GM21447 (cell line): Measurements from ENCODE around the gene ARHGAP40.

Experiments used
- ATAC-seq: cut with Tn5 transposase; IDR thresholded peaks from one replicate; pipeline ENCODE4 v1.9.1; 2021; ENCODE audit not compliant: unreplicated experiment

The ARHGAP40 gene

DNA sequence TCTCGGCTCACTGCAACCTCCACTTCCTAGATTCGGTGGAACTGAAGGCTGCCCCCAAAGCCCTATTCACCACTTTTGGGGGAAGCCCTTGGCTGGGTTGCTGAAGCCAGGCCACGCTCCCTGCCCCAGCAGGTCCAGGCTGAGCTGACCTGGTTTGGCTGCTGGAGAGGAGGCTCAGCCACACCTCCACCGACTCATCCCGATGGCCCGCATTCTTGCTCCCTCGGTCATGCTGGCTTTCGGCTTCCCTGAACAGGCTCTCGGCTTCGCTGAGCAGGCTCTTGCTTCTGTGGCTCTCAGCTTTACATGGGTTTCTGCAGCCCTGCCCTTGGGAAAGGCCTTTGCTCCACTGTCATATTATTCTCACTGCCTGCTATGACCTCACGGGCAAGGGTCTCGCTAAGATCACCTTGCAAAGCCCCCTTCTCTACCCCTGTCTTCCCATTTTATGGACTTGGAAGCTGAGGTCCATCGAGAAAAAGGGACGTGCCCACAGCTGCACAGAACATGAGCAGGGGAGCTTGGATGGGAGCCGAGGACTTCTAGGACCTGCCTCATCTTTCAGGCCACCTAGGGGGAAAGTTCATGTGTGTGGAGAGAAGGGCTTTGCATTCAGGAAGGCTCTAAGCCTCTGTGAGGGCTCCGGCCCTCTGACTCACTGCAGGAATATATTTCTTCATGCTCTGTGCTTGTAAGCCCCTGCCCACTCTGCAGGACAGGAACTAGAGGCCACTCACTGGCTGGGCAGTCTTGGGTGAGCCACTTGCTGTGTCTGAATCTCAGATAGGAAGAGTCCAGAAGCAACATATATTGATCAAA is 15.6 kb downstream of the ARHGAP40 start:
- ATAC-seq = no peak

DNA sequence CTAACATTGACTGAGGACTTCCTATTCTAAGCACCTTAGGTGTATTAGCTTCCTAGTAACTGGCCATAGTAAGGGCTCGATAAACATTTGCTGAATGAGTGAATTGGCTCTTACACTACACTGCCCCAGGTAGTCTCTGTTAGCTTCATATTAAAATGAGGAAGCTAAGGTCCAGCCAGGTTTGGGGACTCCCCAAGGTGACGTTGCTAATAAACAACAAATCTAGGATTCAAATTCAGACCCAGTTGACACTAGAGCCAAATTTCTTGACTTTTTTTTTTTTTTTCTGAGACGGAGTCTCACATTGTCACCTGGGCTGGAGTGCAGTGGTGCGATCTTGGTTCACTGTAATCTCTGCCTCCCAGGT is 16.2 kb downstream of the ARHGAP40 start:
- no peak for ATAC-seq

DNA sequence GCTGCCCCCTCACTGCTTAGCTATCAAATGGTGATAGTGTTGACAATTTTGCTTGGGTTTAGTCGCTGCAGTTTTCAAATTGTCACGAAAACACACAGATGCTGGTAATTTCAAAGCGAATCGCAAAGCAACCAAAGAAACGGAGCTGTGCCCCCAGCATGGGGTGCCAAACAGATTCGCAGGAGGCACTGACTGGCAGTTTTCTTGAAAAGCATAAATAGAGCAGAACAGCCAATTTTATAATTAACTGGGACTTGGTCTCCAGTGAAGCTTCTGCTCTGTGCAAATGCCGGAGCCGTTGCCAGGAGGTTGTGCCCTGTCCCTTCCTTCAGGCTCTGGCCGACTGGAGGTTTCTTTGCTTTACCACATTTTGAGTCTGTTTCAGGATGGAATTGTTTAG is 18.8 kb downstream of the ARHGAP40 start:
- ATAC-seq = no peak

DNA sequence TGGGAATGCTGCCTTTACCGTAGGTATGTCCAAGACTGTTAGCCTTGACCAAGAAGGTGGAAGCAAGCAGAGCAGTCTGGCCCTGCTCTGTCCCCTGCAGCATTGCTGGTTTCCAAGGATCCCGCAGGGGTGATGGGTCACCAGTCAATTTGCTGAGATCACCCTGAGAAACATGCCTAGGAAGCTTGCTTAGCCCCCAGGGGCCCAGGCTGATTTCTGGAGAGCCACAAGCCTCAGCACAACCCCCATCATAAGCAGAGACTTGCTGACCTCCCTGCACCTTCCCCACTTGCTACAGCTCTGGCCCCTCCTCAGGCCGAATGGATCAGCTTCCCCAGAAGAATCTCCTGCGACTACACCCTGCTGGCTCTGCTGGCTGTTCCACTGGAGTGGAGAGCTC is 21.5 kb downstream of the ARHGAP40 start:
- ATAC-seq = no peak

DNA sequence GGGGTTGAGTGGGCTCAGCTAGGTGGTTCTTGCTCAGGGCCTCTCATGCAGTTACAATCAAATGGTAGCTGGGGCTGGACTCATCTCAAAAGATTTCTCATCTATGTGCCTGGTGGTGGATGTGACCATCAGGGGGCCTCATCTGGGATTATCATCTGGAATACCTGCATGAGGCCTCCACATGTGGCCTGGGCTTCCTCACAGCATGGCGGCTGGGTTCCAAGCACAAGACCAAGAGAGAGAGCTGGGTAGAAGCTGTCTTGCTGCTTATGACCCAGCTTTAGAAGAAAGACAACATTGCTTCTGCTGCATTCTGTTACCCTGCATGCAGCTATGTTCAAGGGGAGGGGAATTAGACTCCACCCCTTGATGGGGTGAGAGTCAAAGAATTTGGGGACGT is 22.5 kb downstream of the ARHGAP40 start:
- no peak for ATAC-seq

DNA sequence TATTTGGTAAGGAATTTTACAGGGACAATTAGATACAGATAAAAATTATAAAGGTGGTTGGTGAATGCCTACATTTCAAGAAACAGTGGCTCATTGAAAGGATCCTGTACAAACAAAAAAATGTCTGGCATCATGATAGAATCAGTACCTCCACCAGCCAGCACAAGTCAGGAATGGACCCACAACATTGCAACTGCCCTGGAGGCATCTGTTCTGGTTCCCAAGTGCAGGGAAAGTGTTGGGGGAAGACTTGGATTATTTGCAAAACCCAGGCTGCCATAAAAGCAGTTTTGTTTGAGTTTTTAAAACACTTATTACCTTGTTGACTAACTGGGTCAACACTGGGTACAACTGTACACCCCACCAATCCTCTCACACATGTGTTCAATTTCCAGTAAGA is 24.3 kb downstream of the ARHGAP40 start:
- no peak for ATAC-seq

DNA sequence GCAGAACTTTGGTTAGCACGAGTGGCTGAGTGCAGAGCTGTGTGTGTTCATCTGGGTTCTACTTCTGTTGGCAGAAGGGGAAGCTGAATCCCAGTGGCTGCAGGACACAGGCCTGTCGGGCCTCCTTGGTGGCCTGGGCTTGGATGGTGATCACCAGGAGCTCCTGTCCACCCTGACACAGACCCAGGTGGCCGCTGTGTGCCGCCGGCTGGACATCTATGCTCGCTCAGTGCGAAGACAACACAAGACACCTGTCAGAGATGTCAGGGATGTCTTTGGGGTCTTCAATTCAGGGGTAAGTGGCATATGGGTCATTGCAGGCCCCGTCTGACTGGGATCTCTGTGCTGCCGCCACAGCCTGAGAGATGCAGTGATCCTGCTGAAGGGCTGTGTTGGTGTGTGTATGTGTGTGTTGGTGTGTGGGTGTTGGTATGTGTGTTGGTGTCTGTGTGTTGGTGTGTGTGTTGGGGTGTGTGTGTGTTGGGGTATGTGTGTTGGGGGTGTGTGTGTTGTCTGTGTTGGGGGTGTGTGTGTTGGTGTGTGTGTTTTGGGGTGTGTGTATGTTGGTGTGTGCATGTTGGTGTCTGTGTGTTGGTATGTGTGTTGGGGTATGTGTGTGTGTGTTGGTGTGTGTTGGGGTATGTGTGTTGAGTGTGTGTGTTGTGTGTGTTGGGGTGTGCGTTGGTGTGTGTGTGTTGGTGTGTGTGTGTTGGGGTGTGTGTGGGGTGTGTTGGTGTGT is 25.5 kb downstream of the ARHGAP40 start:
- ATAC-seq = no peak

DNA sequence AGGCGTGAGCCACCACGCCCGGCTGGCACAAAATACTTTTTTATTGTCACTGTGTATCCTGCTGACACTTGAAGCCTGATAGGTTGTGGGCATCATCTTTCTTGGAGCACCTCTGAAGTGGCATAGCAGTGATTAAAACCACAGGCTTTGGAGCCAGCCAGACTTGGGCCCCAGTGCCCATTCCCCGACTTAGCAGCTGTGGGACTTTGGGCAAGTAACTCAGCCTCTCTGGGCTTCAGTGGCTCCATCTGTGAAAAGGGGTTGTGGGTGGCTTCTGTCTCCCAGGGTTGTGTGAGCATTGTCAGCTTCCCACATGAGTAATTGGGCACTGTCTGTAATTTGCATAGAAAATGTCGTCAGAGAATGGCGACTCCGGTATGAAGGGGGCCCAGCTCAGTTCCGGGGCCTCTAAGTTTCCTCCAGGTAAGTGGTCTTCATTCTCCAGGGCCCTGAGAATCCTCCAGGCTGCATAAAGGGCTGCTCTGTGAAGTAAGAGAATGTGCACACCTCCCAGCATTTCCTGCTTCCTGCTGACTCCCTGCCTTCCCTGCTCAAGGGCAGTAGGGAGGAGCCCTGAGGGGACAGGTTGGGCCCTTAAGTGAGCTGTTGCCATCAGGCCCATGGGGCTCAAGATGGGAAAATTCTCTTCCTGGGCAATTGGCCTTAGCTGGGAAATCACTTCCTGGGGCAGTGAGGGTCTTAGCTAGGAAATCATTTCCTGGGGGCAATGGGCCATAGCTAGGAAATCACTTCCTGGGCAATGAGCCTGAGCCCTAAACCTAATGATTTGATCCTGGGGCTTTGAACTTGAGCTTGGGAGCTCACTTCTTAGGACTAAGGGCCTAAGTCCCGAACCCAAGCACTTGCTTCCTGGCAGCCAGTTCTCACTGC is 27.2 kb downstream of the ARHGAP40 start:
- no peak for ATAC-seq

DNA sequence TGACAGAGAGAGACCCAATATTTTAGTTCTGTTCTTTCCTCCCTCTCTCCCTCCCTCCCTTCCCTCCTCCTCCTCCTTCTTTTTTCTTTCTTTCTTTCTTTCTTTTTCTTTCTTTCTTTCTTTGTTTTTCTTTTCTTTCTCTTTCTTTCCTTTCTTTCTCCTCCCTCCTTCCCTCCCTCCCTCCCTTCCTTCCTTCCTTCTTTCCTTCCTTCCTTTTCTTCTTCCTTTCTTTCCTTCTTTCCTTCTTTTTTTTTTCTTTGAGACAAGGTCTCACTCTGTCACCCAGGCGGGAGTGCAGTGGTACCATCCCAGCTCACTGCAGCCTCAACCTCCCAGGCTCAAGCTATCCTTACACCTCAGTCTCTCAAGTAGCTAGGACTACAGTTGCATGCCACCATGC is 28.4 kb downstream of the ARHGAP40 start:
- no peak for ATAC-seq

DNA sequence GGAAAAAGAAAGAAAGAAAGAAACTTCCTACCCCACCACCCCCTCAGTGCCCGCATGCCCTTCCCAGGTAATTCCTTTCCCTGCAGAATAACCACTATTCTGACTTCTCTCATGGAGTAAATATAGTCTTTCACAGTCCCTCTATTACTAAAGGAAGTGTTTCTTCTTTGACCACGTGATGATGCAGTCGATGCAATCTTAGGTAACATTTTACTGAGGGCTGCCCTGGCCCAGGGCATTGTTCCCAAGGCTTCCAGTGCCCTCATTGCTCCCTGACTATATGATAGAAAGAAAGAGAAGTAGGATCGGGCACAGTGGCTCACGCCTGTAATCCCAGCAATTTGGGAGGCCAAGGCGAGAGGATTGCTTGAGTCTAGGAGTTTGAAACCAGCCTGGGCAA is 29.1 kb downstream of the ARHGAP40 start:
- no peak for ATAC-seq

DNA sequence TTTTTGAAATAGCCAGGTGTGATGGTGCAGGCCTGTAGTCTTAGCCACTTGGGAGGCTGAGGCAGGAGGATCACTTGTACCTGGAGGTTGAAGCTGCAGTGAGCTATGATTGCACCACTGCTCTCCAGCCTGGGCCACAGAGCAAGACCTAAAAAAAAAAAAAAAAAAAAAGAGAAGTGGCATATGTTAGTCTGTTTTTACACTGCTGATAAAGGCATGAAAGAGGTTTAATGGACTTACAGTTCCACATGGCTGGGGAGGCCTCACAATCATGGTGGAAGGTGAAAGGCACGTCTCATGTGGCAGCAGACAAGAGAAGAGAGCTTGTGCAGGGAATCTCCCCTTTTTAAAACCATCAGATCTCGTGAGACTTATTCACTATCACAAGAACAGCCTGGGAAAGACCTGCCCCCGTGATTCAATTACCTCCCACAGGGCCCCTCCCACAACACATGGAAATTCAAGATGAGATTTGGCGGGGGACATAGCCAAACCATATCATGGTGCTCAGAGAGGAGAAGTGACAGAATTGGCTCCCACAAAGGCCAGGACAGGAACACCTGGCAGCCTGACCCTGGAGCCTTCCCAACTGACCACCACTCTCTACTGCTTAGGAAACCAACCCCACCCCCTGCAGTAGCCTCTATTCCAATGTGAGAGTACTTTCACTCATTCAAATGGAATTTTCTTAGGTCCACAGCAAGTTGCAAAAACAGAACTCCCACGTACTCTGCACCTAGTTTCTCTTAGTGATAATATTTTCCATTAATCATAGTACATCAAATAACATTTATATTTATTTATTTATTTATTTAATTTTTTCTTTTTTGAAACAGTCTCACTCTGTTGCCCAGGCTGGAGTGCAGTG is 29.8 kb downstream of the ARHGAP40 start:
- ATAC-seq = no peak

DNA sequence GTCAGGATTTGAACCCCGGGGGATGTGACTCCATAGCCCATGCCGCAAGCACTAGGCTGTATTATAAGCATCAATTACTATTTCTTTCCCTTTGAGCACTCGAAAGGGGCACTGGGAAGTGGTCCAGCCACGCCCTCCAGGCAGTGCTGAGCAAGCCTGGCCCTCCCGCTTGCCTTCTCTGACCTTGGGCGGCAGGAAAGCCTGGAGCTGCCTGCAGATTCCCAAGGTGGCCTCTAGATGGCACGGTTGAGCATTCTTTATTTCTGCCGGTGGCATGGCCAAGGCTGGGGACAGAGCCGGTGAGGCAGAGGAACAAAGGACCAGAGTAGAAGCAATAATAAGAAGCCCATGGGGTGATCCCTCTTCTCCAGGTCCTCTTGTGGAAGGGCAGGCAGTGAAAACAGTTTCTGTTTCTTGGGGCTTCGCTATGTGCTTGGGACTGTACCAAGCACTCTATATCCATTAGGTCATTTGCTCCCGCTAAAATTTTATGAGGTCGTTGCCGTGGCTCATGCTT is 32.0 kb downstream of the ARHGAP40 start:
- no peak for ATAC-seq

DNA sequence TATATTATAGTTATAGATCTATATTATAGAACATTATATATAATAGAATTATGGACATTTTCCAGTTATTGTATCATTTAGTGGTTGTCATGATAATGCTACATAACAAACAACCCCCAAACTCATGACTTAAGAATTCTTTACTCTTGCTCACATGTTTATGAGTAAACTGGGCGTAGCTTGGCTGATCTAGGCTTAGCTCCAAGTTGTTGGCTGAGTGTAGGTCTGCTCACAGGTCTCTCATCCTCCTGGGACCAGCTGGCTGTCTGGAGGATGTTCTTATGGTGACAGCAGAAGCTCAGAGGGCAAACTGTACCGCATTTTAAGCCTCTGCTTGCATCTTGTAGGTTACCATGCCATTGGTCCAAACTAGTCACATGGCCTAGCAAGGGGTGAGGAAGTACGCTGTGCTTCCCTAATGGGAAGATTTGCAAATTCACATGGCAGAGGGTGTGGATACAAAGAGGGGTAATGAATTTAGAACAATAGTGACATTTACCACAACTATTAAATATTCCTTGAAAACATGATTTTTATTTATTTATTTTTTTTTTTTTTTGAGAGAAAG is 34.2 kb downstream of the ARHGAP40 start:
- no peak for ATAC-seq

DNA sequence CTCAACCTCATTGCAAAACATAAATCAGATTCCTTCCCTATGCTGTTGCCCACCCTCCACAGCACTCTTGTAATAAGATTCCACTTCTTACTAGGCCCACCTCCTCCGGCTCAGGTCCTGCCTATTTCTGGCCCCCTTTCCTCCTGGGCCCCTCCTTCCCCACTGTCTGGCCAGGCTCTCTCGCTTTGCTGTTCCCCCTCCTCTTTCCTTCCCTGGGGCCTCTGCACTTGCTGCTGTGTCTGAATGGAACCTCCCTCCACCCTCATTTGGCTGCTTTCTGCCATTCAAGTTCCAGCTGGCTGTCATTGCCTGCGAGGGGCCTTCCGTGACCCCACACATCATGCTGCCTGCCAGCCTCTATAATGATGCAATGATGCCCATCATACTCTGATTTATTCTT is 38.9 kb downstream of the ARHGAP40 start:
- no peak for ATAC-seq

DNA sequence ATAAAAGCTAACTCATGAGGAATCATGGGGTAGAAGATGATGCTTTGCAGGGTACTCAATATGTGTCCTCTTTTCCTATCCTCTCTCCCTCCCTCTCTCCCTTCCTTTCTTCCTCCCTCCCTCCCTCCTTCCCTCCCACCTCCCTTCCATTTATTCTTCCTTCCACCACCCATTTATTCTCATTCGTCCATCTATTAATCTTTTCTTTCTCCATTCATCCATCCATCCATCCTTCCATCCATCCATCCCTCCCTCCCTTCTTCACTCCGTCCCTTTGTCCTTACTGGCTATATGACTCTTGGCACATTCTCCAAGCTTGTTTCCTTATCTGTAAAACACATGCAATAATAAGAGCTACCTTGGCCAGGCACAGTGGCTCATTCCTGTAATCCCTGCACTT is 40.9 kb downstream of the ARHGAP40 start:
- ATAC-seq = no peak

DNA sequence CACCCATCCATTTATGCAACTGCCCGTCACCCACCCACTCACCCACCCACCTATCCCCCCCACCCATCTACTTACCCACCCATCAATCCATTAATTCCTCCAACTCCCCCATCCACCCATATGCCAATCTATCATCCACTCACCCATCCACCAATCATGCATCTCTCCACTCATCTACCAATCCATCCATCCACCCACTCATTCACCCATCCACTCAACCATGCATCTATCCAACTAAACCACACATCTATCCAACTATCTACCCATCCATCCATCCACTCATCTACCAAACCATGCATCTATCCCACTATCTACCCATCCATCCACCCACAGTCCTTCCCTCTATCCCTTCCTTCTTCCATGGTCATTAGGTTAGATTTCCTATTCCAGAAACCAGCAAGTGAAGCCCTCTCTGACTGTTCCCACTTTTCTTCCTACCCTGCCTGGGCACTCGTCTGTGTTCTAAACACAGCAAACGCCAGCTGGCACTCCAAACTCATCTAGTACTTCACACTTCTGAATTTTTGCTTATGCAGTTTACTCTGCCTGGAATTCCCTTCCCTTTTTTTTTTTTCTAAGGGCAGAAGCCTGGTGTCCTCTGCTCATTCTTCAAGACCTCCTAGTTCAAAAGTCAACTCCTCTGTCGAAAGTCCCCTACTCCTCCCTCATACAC is 43.1 kb downstream of the ARHGAP40 start:
- no peak for ATAC-seq

DNA sequence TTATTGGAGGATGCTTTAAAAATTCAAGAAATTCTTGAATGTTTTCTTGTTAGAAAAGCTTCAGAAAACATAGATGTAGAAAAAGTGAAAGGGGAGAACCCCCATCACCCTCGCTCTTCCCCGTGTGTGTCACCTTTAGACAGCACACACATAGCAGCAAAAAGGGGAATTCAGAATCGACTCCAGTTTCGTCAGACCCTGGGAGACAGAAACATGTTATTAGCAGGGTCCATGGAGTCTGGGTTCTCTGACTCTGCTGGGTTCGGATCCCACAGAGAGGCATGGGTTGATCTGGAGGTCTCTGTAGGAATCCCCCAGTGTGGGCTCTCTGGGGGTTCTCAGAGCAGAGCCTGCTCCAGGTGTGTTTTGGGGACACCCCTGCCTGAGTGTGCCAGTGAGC is 43.7 kb downstream of the ARHGAP40 start:
- ATAC-seq = no peak

DNA sequence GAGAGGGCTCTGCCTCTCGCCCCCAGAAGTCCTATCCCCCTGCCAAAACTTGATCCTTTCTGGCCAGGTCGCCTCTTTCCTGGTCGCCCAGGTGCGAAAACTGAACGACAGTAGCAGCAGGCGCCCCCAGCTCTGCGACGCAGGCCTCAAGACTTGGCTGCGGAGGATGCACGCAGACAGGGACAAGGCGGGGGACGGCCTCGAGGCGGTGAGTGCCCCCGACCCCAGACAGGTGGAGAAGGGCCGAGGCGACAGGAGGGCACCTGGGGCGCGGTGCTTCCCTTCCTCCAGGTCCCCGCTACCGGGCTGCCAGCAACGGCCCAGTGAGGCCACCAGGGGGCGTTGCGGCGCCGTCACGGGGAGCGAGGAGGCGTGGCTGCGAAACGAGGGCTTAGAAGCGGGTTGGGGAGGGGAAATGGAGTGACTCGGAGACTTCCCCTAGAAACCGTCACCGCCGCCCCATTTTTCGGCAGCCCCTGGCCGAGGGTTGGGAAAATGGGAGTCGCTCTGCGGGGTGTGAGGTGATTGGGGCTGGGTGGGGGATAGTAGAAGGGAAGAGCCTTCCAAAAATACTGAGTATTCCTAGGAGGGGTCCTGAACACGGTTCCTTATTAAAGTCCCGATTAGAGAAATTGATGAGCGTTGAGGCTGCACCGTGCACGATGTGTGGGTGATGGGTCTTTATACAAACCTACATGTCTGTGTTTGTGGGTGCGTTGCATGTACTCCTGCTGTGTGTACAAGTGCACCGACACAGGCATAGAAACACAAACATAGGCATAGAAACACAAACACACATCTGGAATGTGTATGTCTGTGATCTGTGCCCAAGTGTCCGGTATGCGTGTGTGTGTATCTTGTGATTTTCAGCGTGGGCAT is 44.6 kb downstream of the ARHGAP40 start:
- peak; percentile 52 for ATAC-seq
